ENCODE measurements around the gene CFAP54.

The CFAP54 gene

DNA sequence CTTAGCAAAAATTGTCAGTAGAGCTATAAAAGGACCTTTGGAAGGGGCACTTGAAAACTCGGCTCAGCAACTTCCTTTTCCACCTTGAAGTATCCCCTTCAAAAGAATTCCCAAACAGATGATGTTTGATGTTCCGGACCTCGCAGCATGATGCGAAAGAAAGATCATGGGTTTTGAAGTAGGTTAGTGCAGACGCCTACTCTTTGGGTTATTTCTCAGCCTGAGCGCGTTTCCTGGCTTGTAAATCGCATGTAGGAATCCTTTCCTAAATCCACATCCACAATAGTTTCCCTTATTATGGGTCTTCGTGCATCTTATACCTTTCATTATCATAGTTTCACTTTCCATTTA, 417.1 kb downstream of the CFAP54 start:
- DNase-seq, result peak; percentile 6

DNA sequence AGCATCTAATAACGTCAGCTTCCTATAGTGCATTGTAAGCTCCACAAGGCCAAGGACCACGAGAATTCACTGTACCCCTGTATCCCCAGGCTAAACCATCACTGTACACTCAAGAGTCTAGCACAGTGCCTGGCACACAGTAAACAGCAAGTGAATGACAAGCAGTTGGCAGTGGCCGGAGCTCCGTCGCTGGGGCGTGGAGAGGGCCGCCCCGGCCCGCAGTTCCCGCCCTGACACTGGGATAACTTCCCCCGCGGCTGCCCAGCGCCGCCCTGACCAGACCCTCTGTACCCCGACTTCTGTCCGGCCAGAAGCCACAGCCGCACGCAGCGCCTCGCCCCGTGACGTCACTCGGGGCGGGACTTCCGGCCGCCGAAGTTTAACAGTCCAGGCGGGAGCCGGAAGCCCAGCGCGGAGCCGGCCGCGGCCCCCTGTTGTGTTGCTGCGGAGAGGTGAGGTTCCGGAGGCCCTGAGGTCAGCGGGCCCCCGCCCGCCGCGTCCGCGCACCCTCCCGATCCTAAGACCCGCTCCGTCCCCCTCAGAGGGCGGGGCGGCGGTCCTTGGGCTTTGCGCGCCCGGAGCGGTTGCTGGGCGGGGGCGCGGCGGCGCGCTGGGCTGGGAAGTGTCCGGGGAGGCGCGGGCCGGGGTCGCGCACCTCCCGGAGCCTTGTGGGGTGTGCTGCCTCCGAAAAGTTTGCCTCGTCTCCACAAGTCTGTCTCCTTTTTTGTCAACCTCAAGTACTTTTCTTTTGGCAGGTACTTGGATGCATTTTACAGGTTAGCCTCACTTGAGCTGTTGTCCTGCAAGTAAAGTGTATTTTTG, 417.7 kb downstream of the CFAP54 start, which contains the start of gene NEDD1:
Gene NEDD1, plus strand, starts transcription at position 409 of the 822 bp plus-strand sequence. CDS start 2,503 bp downstream, outside the sequence.
- DNase-seq, result peak; percentile 78

DNA sequence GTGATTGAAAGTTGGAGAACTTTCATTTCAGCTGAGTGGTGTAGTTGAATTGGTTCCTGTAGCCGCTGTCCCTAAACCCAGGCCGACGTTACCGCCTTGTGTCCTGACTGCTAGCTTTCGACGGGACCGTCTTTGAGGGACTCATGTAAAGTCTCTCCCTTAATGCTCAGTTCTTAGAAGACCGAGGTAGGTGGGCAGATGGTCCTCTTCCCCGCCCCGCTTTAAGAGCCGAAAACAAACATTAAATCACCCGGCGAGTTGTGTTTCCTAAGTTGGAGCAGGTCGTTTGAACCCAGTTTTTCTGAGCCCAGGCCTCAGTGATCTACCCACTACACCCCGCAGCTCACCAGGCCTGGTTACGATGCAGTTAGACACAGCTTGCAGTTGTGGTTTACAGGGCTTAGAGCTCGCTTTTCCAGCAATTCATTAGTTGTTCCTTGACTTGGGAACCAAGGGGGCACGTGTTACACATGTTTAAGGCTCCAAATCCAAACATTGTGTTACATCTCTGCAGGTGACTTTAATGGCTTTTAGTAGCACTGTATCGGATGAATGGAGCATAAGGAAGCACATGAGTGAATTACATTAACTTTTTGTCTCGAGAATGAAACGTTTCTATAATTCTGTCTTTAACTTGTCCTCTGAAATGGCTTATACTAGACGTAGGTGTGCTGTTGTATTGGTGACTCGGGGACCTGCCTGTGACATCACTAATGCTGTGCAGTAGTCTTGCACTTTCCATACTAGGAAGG, 418.5 kb downstream of the CFAP54 start:
- peak; percentile 18 for DNase-seq

DNA sequence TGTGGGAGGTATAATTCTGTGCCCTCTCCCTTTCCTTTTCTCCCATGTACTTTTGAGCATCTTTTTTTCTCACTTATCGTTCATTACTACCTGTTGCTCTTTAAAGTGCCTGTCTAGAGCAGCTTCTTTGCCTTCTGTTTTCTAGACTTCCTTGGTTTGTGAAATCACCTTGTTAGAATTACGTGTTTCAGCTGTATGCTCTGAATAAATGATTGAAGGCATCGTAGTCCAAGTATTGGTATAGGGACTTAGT, 419.0 kb downstream of the CFAP54 start:
- no peak for DNase-seq

DNA sequence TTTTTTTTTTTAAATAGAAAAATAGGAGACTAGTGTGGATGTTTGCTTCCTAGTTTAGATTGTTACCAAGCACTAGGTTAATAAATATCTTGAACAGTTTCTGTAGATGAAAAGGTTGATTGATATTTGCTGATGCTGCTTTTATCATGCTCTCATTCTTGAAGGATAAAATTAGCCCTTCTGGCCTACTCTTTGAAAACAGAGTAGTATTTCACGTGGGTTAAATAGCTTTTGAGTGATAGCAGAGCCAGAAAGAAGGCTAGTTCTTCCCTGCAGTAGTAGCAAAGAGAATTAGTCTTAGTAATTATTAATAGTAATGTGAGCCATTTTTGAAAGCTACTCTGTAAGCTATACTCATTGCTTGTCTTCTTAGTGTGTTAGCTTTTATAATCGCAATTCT, 422.9 kb downstream of the CFAP54 start:
- DNase-seq, result no peak

DNA sequence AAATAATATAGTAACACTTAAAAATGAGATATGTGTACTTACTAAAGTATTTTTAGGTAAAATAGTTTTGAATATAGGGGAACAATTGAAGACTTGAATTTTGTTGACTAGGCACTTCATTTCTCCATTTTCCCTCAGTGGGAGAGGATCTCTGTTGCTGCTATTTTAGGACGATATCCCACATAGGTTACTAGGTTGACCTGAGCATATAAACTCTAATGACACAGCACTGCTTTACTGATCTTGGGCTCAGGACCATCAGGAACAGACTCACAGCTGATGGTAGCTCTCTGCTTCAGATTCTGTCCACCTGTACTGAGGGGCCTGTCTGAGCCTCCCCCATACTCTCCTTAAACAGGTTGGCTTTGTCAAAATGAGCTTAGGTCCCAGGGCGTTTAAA, 423.6 kb downstream of the CFAP54 start:
- no peak for DNase-seq

DNA sequence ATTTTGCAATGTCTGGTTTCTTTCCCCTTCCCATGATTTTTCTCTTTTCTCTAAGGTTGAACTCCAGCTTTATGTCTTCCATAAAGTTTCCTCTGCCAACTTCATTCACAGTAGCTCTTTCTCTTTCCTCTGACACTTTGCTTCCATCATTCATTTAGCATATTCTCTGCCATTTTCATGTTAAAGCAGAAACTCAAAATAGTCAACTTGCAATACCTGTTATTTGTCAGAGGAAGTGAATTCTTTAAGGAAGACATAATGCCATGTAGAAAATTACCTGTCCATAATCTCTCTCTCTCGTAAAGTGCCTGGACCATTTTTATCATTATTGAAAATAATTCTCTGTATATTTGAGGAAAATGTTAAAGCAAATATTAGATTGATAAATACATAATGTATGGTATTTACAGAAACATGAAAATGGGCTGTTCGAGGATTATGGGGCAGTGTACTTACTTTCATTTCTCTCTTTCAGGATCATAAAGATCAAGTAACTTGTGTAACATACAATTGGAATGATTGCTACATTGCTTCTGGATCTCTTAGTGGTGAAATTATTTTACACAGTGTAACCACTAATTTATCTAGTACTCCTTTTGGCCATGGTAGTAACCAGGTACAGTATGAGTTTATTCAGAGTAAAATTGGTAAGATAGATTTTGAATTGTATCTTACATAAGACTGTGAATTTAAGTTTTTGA, 430.3 kb downstream of the CFAP54 start:
- DNase-seq, result no peak
